Measurements from ENCODE around the gene ATP13A3. TPM values are rescaled to one million over a fixed set of nuclear protein-coding genes. Genes with fewer than 3 reads are reported as not detected.
"Not testable (repeated sequence)": the region's sequence is repeated elsewhere in the genome, so short reads cannot be mapped to it uniquely, and the experiment has no call there.

Gene ATP13A3
- total RNA-seq, result 100 to 1,000 TPM in 1 of 4 donors, 10 to 100 TPM in 3; 55.6 to 166 (median 94.7) TPM

DNA sequence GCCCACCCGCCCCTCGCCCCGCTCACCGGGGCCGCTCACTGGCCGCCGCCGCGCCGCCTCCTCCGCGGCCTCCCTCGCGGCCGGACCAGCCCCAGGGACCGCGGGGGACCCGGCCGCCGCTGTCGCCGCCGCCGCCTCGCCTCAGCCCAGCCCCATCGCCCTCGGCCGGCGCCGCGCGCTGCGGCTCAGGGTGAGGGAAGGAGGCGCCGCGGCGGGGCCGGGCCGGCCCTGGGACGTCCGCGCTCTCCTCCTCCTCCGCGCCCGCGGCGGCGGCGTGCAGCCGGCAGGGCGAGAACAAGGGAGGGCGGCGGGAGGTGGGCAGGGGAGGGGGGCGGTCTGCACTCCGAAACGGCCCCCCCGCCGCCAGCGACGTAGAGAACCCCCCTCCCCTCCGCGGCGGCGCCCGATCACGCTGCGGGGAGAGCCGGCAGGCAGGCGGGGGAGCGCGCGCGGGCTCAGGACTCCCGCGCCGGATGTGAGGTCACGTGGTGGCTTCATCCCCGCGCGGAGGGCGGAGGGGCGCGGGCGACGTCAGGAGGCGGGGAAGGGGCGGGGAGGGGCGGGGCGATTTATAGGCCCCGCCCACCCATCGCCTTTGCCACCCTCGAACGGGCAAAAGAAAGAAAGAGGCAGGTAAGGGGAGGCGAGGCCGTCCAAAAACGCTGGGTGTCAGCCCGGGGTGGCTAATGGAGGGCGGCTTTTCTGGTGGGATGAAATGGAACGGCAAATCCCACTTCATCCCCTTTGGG, at the start of gene ATP13A3:
Gene ATP13A3 (minus strand): TSS at position 463 of the 749 bp plus-strand sequence. CDS start 24,812 bp downstream, outside the sequence.
- no peaks in the 10 kb centered on the region for H3K36me3 ChIP-seq
- H3K4me1 ChIP-seq, result peaks cover 9 to 66% (median 24%) of the 10 kb centered on the region in 3 donors
- 0% methylated on average over 7 to 8 of the region's 99 CpGs for WGBS, 2 donors
- peak within 1 kb of the TSS; percentile 85 to 98 (median 94) for H3K27ac ChIP-seq
- DNase-seq, result peak; percentile 63
- TF ChIP-seq, protein P1, sequence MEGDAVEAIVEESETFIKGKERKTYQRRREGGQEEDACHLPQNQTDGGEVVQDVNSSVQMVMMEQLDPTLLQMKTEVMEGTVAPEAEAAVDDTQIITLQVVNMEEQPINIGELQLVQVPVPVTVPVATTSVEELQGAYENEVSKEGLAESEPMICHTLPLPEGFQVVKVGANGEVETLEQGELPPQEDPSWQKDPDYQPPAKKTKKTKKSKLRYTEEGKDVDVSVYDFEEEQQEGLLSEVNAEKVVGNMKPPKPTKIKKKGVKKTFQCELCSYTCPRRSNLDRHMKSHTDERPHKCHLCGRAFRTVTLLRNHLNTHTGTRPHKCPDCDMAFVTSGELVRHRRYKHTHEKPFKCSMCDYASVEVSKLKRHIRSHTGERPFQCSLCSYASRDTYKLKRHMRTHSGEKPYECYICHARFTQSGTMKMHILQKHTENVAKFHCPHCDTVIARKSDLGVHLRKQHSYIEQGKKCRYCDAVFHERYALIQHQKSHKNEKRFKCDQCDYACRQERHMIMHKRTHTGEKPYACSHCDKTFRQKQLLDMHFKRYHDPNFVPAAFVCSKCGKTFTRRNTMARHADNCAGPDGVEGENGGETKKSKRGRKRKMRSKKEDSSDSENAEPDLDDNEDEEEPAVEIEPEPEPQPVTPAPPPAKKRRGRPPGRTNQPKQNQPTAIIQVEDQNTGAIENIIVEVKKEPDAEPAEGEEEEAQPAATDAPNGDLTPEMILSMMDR (IDR thresholded peaks at IDR 0.05), result no peak
- peak in 3 of 4 donors; percentile 56 to 91 (median 84) for TF ChIP-seq POLR2A (IDR thresholded peaks at IDR 0.05)
- H3K9me3 ChIP-seq, result no peaks in the 10 kb centered on the region
- intact Hi-C loops (cut with DNase I), result no loop called here
- peak within 1 kb of the TSS; percentile 61 to 85 (median 79) for H3K4me3 ChIP-seq
- H3K27me3 ChIP-seq, result no peaks in the 10 kb centered on the region

GRCh38 chr3:194535199-194535598, 48.4 kb upstream of the ATP13A3 start:
- H3K4me3 ChIP-seq; H3K27me3 ChIP-seq; intact Hi-C loops (cut with DNase I); H3K36me3 ChIP-seq; H3K27ac ChIP-seq; DNase-seq: not testable (repeated sequence)
- WGBS, 2 donors, result 76 to 93% methylated on average over 10 of the region's 10 CpGs
- H3K4me1 ChIP-seq, result peaks cover 0 to 11% (median 6%) of the 10 kb centered on the region in 3 donors
- H3K9me3 ChIP-seq, result peaks cover 0 to 12% (median 0%) of the 10 kb centered on the region in 3 donors

DNA sequence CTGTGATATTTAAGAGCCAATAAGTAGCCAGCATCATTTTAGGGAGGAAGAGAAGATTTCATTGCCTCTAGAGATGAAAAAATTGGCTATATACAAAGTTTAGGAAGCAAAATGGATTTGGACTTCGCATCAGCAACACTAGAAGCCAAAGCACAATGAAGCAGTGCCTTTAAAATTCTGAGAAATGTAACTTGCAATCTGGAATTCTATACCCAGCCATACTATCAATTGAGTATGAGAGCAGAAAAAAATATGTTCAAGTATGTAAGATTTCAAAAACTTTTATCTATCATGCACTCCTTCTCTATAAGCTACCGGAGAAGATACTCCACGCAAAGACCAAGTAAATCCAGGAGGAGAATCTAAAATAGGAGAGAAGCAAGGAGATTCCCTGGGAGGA, 47.4 kb upstream of the ATP13A3 start:
- H3K27me3 ChIP-seq, result no peaks in the 10 kb centered on the region
- no peaks in the 10 kb centered on the region for H3K36me3 ChIP-seq
- H3K9me3 ChIP-seq, result peaks cover 0 to 12% (median 0%) of the 10 kb centered on the region in 3 donors
- H3K4me1 ChIP-seq, result peaks cover 0 to 11% (median 6%) of the 10 kb centered on the region in 3 donors
- intact Hi-C loops (cut with DNase I), result no loop called here
- no peak overlapping the region for H3K27ac ChIP-seq
- DNase-seq, result no peak
- TF ChIP-seq, protein P1 (IDR thresholded peaks at IDR 0.05), result no peak
- no peak for TF ChIP-seq POLR2A (IDR thresholded peaks at IDR 0.05)
- WGBS, 2 donors, result 89 to 90% methylated on average over 3 of the region's 3 CpGs
- no peak overlapping the region for H3K4me3 ChIP-seq

DNA sequence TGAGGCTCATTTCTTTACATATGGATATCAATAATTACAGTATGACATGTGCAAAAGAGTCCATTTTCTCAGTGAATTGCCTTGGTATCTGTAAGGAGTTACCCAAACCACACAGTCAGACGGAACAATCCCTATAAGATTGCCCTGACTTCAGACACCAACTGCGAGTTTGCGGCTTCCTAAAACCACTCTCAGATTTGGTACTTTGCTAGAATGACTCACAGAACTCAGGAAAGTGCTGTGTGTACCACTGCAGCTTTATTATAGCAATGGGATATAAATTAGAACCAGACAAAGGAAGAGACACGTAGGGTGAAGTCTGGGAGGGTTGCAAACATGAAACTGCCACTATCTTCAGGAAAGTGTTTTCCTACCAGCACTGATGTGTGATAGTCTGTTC, 45.8 kb upstream of the ATP13A3 start:
- no peak for TF ChIP-seq POLR2A (IDR thresholded peaks at IDR 0.05)
- TF ChIP-seq, protein P1 (IDR thresholded peaks at IDR 0.05), result no peak
- Histone ChIP-seq H3K36me3 (no peaks in the 10 kb centered on the region), H3K4me3 (no peak overlapping the region), H3K27ac (no peak overlapping the region), H3K9me3 (peaks cover 0 to 12% (median 0%) of the 10 kb centered on the region in 3 donors), H3K27me3 (no peaks in the 10 kb centered on the region), H3K4me1 (peaks cover 0 to 8% (median 6%) of the 10 kb centered on the region in 3 donors)
- intact Hi-C loops (cut with DNase I), result no loop called here
- WGBS, 2 donors, result 57 to 76% methylated on average over 4 of the region's 4 CpGs
- DNase-seq, result no peak

GRCh38 chr3:194527726-194528125, 40.9 kb upstream of the ATP13A3 start:
- Histone ChIP-seq H3K27ac (peak overlapping the region in 1 of 4 donors; percentile 52), H3K9me3 (no peaks in the 10 kb centered on the region), H3K27me3 (no peaks in the 10 kb centered on the region), H3K4me1 (peaks cover 0 to 6% (median 0%) of the 10 kb centered on the region in 3 donors), H3K36me3 (no peaks in the 10 kb centered on the region), H3K4me3 (no peak overlapping the region)
- WGBS, 2 donors, result 100% methylated on average over 1 to 2 of the region's 2 CpGs
- TF ChIP-seq, protein P1 (IDR thresholded peaks at IDR 0.05), result no peak
- no peak for TF ChIP-seq POLR2A (IDR thresholded peaks at IDR 0.05)
- intact Hi-C loops (cut with DNase I), result no loop called here
- DNase-seq, result no peak

Measured in esophagus squamous epithelium (tissue), 5 donors.